ENCODE measurements around the gene ZIC5. TPM values are rescaled to one million over a fixed set of nuclear protein-coding genes. Genes with fewer than 3 reads are reported as not detected.
A peak's percentile ranks its signal among the peaks of the same experiment; 100 is the strongest.

ZIC5 gene
- total and polyA plus RNA-seq, 12 donors: not detected

- Histone ChIP-seq H3K4me1 (peaks cover 10 to 35% (median 29%) of the 10 kb centered on the region in 9 donors), H3K27me3 (peaks cover 69 to 99% (median 96%) of the 10 kb centered on the region in 7 donors), H3K4me3 (peak overlapping the region in 8 of 10 donors; percentile 13 to 44 (median 27)), H3K36me3 (no peaks in the 10 kb centered on the region), H3K27ac (no peak overlapping the region), H3K9me3 (no peaks in the 10 kb centered on the region)
- DNase-seq (no peak), ATAC-seq (peak in 1 of 8 donors; percentile 26)
- intact Hi-C loops (cut with DNase I): no loop called here
- WGBS, 2 donors: 1 to 4% methylated on average over 49 to 52 of the region's 52 CpGs
- TF ChIP-seq, protein P1, sequence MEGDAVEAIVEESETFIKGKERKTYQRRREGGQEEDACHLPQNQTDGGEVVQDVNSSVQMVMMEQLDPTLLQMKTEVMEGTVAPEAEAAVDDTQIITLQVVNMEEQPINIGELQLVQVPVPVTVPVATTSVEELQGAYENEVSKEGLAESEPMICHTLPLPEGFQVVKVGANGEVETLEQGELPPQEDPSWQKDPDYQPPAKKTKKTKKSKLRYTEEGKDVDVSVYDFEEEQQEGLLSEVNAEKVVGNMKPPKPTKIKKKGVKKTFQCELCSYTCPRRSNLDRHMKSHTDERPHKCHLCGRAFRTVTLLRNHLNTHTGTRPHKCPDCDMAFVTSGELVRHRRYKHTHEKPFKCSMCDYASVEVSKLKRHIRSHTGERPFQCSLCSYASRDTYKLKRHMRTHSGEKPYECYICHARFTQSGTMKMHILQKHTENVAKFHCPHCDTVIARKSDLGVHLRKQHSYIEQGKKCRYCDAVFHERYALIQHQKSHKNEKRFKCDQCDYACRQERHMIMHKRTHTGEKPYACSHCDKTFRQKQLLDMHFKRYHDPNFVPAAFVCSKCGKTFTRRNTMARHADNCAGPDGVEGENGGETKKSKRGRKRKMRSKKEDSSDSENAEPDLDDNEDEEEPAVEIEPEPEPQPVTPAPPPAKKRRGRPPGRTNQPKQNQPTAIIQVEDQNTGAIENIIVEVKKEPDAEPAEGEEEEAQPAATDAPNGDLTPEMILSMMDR (IDR thresholded peaks at IDR 0.05): no peak
Measured at GRCh38 chr13:99969453-99969918, 2.1 kb downstream of the ZIC5 start.

- peaks cover 10 to 35% (median 29%) of the 10 kb centered on the region in 9 donors for H3K4me1 ChIP-seq
- ATAC-seq (peak in 5 of 8 donors; percentile 21 to 68 (median 32)), DNase-seq (no peak)
- 2 to 3% methylated on average over 80 to 81 of the region's 81 CpGs for WGBS, 2 donors
- H3K9me3 ChIP-seq: no peaks in the 10 kb centered on the region
- no peak overlapping the region for H3K27ac ChIP-seq
- TF ChIP-seq, protein P1 (IDR thresholded peaks at IDR 0.05): no peak
- peak overlapping the region in 9 of 10 donors; percentile 19 to 44 (median 33) for H3K4me3 ChIP-seq
- H3K27me3 ChIP-seq: peaks cover 62 to 99% (median 96%) of the 10 kb centered on the region in 7 donors
- intact Hi-C loops (cut with DNase I): no loop called here
- no peaks in the 10 kb centered on the region for H3K36me3 ChIP-seq
Measured at GRCh38 chr13:99968521-99969452, 2.8 kb downstream of the ZIC5 start.

- peak overlapping the region; percentile 14 to 44 (median 32) for H3K4me3 ChIP-seq
- DNase-seq (no peak), ATAC-seq (no peak)
- 3 to 7% methylated on average over 58 of the region's 58 CpGs for WGBS, 2 donors
- peaks cover 54 to 98% (median 96%) of the 10 kb centered on the region in 7 donors for H3K27me3 ChIP-seq
- TF ChIP-seq, protein P1 (IDR thresholded peaks at IDR 0.05): no peak
- intact Hi-C loops (cut with DNase I): no loop called here
- H3K36me3 ChIP-seq: no peaks in the 10 kb centered on the region
- peaks cover 10 to 35% (median 29%) of the 10 kb centered on the region in 9 donors for H3K4me1 ChIP-seq
- H3K9me3 ChIP-seq: no peaks in the 10 kb centered on the region
- H3K27ac ChIP-seq: no peak overlapping the region
Measured at GRCh38 chr13:99967869-99968520, 3.6 kb downstream of the ZIC5 start.

DNA sequence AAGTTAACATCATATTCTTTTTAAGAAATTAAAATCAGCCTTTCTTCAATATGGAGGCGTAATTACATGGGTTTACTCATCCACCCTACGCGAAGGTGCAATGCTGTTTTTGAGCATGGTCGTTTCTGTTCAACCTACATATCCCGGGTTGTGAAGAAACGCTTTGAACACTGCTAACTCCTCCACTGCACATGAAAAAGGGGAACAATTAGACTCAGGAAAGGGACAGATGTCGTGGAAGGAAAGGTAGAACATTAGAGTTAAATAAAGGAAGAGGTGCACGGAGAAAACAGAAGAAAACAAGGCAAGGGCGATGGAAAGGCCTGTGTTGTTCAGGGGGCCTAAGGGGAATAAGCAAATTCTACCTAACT lies 4.1 kb downstream of the ZIC5 start:
- WGBS, 2 donors: 61 to 75% methylated on average over 9 of the region's 9 CpGs
- intact Hi-C loops (cut with DNase I): no loop called here
- no peaks in the 10 kb centered on the region for H3K9me3 ChIP-seq
- H3K4me1 ChIP-seq: peaks cover 10 to 35% (median 29%) of the 10 kb centered on the region in 9 donors
- no peaks in the 10 kb centered on the region for H3K36me3 ChIP-seq
- no peak overlapping the region for H3K27ac ChIP-seq
- TF ChIP-seq, protein P1 (IDR thresholded peaks at IDR 0.05): no peak
- peaks cover 49 to 98% (median 96%) of the 10 kb centered on the region in 7 donors for H3K27me3 ChIP-seq
- DNase-seq (no peak), ATAC-seq (no peak)
- no peak overlapping the region for H3K4me3 ChIP-seq
